ENCODE data around the gene EHD4.

Gene EHD4

GRCh38 chr15:41980654-41981323, 8.4 kb upstream of the EHD4 start:
- TF ChIP-seq GATA2 (IDR thresholded peaks at IDR 0.05; ENCODE audit: low read depth, low read length), result no peak
- TF ChIP-seq GATA3 (IDR thresholded peaks at IDR 0.05; ENCODE audit: low read depth, low read length), result no peak

DNA sequence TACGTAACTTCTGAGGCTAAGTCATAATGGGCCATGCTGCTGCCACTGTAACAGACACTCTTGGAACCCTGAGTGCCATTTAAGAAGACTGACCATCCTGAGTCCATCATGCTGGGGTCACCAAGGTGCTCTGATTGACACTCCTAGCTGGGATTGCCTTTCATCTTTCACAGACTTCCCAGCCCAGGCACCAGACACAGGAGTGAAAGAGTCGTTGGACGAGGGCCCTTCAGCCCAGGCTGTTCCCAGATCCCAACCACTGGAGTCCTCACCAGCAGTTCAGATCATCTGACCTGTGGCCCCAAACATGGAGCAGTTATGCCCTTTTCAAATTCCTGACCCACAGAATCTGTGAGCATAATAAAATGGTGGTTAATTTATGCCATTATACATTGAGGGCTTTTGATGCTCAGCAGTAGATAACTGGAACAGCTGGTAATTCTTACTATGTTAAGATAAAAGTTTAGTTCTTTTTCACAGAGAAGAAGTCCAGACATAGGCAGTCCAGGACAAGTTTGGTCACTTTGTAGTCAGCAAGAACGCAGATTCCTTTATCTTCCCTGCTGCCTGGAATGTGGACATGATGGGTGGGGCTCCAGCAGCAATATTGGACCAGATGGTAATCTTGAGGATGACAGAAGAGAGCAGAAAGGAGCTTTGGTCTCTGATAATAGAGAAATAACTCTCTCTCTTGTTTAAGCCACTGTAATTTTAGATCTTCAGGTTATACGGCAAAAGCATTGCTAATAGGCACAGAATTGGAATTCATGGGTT, 7.3 kb upstream of the EHD4 start:
- no peak for TF ChIP-seq GATA2 (IDR thresholded peaks at IDR 0.05; ENCODE audit: low read depth, low read length)
- TF ChIP-seq GATA3 (IDR thresholded peaks at IDR 0.05; ENCODE audit: low read depth, low read length), result no peak

GRCh38 chr15:41978534-41978933, 6.2 kb upstream of the EHD4 start:
- TF ChIP-seq GATA2 (IDR thresholded peaks at IDR 0.05; ENCODE audit: low read depth, low read length) (no peak), GATA3 (IDR thresholded peaks at IDR 0.05; ENCODE audit: low read depth, low read length) (no peak)

DNA sequence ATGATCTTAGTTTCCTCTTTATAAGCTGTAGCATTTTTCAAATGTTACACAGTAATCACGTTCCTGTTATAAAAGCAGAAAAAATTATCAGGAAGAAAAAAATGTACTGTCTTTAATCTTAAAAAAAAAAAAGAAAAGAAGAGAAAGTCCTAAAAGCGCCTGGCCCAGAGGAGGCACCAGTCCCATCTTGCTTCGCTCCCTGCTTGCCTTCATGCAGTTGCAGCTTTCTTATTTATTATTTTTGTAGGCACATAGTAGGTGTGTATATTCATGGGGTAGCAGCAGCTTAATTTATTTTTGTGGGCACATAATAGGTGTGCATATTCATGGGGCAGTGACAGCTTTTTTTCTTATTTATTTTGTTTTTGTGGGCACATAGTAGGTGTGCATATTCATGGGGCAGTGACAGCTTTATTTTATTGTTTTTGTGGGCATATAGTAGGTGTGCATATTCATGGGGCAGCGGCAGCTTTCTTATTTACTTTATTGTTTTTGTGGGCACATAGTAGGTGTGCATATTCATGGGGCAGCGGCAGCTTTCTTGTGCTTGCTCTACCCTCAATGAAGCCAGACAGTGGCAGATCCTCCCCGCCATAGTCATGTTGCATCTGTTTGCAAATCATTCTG, 5.5 kb upstream of the EHD4 start:
- TF ChIP-seq GATA3 (IDR thresholded peaks at IDR 0.05; ENCODE audit: low read depth, low read length) (no peak), GATA2 (IDR thresholded peaks at IDR 0.05; ENCODE audit: low read depth, low read length) (no peak)

GRCh38 chr15:41975669-41976068, 3.3 kb upstream of the EHD4 start:
- TF ChIP-seq GATA3 (IDR thresholded peaks at IDR 0.05; ENCODE audit: low read depth, low read length), result no peak
- no peak for TF ChIP-seq GATA2 (IDR thresholded peaks at IDR 0.05; ENCODE audit: low read depth, low read length)

- TF ChIP-seq GATA2 (IDR thresholded peaks at IDR 0.05; ENCODE audit: low read depth, low read length), result no peak
- no peak for TF ChIP-seq GATA3 (IDR thresholded peaks at IDR 0.05; ENCODE audit: low read depth, low read length)
Observed at GRCh38 chr15:41974041-41974440, 1.7 kb upstream of the EHD4 start.

- TF ChIP-seq GATA2 (IDR thresholded peaks at IDR 0.05; ENCODE audit: low read depth, low read length) (no peak), GATA3 (IDR thresholded peaks at IDR 0.05; ENCODE audit: low read depth, low read length) (no peak)
Observed at GRCh38 chr15:41971895-41972252, 483 bp downstream of the EHD4 start.

DNA sequence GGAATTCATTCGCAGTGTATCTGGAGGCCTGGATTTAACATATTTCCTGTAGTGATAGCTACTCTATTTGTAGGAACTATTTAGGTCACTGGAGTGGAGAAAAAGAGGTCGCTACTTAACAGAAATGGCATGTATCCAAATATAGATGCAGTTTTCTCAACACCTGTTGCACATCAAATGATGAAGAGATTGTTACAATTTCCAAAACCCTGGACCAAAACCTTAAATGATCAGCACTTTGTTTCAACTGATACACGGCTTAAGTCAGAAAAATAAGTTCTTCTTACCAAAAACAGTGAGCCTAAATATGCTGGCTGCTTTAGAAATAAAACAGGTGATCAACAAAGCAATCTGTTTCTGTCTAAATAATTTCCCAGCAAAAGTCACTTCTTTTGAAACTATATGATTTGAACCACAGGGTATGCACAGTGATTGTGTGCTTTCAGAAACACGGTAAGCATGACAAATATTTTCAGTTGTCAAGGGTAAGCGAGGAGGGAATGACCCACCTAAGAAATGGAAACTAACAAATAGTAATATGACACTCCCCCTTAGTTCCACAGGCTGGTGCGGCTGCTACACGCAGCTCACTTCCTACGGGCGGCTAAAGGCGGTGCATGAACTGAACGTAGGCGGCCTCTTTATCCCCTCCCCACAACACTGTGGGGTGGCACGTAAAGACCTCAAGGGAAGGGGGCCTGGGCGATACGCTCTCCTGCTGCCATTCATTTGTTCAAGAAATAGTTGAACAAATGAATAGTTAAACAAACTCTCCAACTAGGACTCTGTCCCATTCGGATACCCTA, 1.1 kb downstream of the EHD4 start:
- TF ChIP-seq GATA2 (IDR thresholded peaks at IDR 0.05; ENCODE audit: low read depth, low read length) (no peak), GATA3 (IDR thresholded peaks at IDR 0.05; ENCODE audit: low read depth, low read length) (no peak)

DNA sequence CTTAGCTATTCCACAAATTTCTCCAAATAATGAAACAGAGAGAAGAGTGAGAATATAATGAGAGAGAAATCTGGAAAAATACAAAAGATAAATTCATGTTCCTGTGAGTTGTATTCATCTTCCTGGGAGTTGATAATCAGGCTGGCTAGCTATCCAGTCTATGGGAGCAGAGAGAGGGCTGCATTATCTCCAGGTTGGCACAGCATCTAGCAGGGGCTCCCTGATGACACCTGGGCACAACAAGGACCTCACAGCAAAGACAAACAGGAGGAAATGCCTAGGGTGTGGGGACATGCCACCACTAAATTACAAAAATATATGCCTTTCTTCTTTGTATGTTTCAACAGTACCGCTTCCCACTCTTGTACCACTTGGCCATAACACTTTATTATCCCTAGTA, 1.9 kb downstream of the EHD4 start:
- TF ChIP-seq GATA3 (IDR thresholded peaks at IDR 0.05; ENCODE audit: low read depth, low read length) (no peak), GATA2 (IDR thresholded peaks at IDR 0.05; ENCODE audit: low read depth, low read length) (no peak)

GRCh38 chr15:41969851-41970431, 2.4 kb downstream of the EHD4 start:
- TF ChIP-seq GATA2 (IDR thresholded peaks at IDR 0.05; ENCODE audit: low read depth, low read length) (no peak), GATA3 (IDR thresholded peaks at IDR 0.05; ENCODE audit: low read depth, low read length) (no peak)

- TF ChIP-seq GATA2 (IDR thresholded peaks at IDR 0.05; ENCODE audit: low read depth, low read length), result no peak
- no peak for TF ChIP-seq GATA3 (IDR thresholded peaks at IDR 0.05; ENCODE audit: low read depth, low read length)
Observed at GRCh38 chr15:41968701-41969100, 3.7 kb downstream of the EHD4 start.

DNA sequence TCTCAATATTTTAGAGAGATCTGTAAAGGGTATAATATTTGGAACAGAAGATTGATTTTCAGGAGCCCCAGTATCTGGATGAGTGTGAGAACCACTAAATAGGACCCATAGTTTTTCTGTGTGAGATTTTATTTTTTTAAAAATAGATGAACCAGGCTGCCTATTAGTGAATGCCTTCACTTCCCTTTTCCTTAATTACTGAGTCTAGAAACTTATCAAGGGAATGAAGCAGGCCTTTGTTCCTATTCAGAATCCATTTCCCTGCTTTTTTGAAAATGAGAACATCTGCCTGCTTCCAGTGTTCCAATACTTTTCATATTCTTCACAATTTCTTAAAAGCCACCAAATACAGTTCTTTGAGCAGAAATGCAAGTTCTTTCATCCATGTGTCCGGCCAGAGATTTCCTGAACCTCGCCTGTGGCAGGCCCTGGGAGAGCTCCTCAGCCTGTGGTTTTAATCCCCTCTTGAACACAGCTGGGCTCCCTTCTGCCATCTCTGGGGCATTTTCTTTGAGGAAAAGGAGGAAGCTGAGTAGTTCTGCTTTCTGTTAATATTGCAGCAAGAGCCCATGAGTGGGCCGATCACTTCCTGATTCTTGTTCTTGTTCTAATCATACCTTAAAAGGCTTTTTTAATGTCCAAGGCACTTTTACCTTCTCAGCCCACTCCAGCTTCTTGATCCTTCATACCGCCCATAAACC, 4.7 kb downstream of the EHD4 start:
- TF ChIP-seq GATA3 (IDR thresholded peaks at IDR 0.05; ENCODE audit: low read depth, low read length) (no peak), GATA2 (IDR thresholded peaks at IDR 0.05; ENCODE audit: low read depth, low read length) (no peak)

GRCh38 chr15:41966920-41967465, 5.4 kb downstream of the EHD4 start:
- TF ChIP-seq GATA2 (IDR thresholded peaks at IDR 0.05; ENCODE audit: low read depth, low read length) (no peak), GATA3 (IDR thresholded peaks at IDR 0.05; ENCODE audit: low read depth, low read length) (no peak)
